CD8-positive, alpha-beta memory T cell (primary cell): Measurements from ENCODE around the gene MAST4. TPM values are rescaled to one million over a fixed set of nuclear protein-coding genes. Genes with fewer than 3 reads are reported as not detected.

Experiments used
- CTCF ChIA-PET: fragments of 350-600 bp; sonication (Branson Sonifier 250); formaldehyde crosslinking; loops from one replicate; lab custom pipeline; 2021; ENCODE audit warnings: antibody characterized with exemption; lab: Charles Lee
- POLR2A ChIA-PET: fragments of 350-600 bp; sonication (Branson Sonifier 250); formaldehyde crosslinking; loops from one replicate; lab custom pipeline; 2021; ENCODE audit warnings: antibody characterized with exemption; lab: Charles Lee
- DNase-seq, 5 donors: peaks; one replicate each; pipeline versions ENCODE4 v3.0.0 to v3.0.0-alpha.2; 2020 to 2022; ENCODE audit warnings: mixed read lengths in 1 of 5
- H3K27ac ChIP-seq: one replicate; pipeline ENCODE4 v1.7.0; 2013; ENCODE audit warnings: low read depth, mild to moderate bottlenecking, low read length, moderate library complexity
- H3K27me3 ChIP-seq: 2 replicates; pipeline ENCODE4 v1.7.0; 2013; ENCODE audit warnings: low read length, mild to moderate bottlenecking; ENCODE audit not compliant: insufficient read depth, poor library complexity, severe bottlenecking
- H3K36me3 ChIP-seq: 2 replicates; pipeline ENCODE4 v1.7.0; 2013; ENCODE audit warnings: mild to moderate bottlenecking, low read length, moderate library complexity; ENCODE audit not compliant: insufficient read depth
- H3K4me1 ChIP-seq: 2 replicates; pipeline ENCODE4 v1.7.0; 2013; ENCODE audit warnings: mild to moderate bottlenecking, low read length, moderate library complexity; ENCODE audit not compliant: insufficient read depth
- H3K4me3 ChIP-seq: 2 replicates; pipeline ENCODE4 v1.7.0; 2013; ENCODE audit warnings: mild to moderate bottlenecking, low read length
- H3K9me3 ChIP-seq: 2 replicates; pipeline ENCODE4 v1.7.0; 2013; ENCODE audit warnings: mild to moderate bottlenecking, low read length
- H3K27ac Mint-ChIP-seq, 8 donors: one replicate each; pipeline ENCODE4 v1.8.0; 2020 to 2021; ENCODE audit warnings: mixed read lengths in 8 of 8, mild to moderate bottlenecking in 6 of 8, inconsistent platforms in 3 of 8, moderate library complexity in 3 of 8
- H3K27me3 Mint-ChIP-seq, 2 donors: one replicate each; pipeline ENCODE4 v1.8.0; 2020 to 2021; ENCODE audit warnings: mixed read lengths in 2 of 2, mild to moderate bottlenecking in 1 of 2, moderate library complexity in 1 of 2
- H3K36me3 Mint-ChIP-seq, 3 donors: one replicate each; pipeline ENCODE4 v1.8.0; 2020 to 2021; ENCODE audit warnings: mixed read lengths in 3 of 3, inconsistent platforms in 1 of 3, mild to moderate bottlenecking in 1 of 3
- H3K4me1 Mint-ChIP-seq, 3 donors: one replicate each; pipeline ENCODE4 v1.8.0; 2020 to 2021; ENCODE audit warnings: mixed read lengths in 3 of 3, inconsistent platforms in 1 of 3, mild to moderate bottlenecking in 1 of 3
- H3K4me3 Mint-ChIP-seq, 7 donors: one replicate each; pipeline ENCODE4 v1.8.0; 2020 to 2021; ENCODE audit warnings: mixed read lengths in 7 of 7, mild to moderate bottlenecking in 6 of 7, moderate library complexity in 4 of 7, inconsistent platforms in 2 of 7
- H3K9me3 Mint-ChIP-seq, 5 donors: one replicate each; pipeline ENCODE4 v1.8.0; 2020 to 2022; ENCODE audit warnings: mixed read lengths in 5 of 5, mild to moderate bottlenecking in 3 of 5, moderate library complexity in 2 of 5, inconsistent platforms in 1 of 5
- polyA plus RNA-seq: library from polyadenylated mRNA; unstranded; fragments of 300-500 nt; fragmentation: Illumina TruSeq; gene quantifications from one replicate; pipeline ENCODE4 v1.2.3, GENCODE V29; 2021
- total RNA-seq, 2 experiments: library from RNA; stranded (reverse); gene quantifications; one replicate each; pipeline ENCODE4 v1.2.3, GENCODE V29; 2021

Gene MAST4
- total and polyA plus RNA-seq, 3 experiments from 2014 or later = 5.0 to 7.2 (median 6.5) TPM

- Histone ChIP-seq H3K9me3 (no peaks in the 10 kb centered on the region), H3K4me3 (no peak overlapping the region), H3K4me1 (no peaks in the 10 kb centered on the region), H3K27me3 (no peaks in the 10 kb centered on the region), H3K27ac (no peak overlapping the region), H3K36me3 (no peaks in the 10 kb centered on the region)
- Mint-ChIP-seq H3K4me3 (no peak overlapping the region), H3K27me3 (peaks cover 0 to 3% of the 10 kb centered on the region in 2 donors), H3K36me3 (peaks cover 5 to 8% (median 7%) of the 10 kb centered on the region in 3 donors), H3K4me1 (peaks cover 0 to 3% (median 0%) of the 10 kb centered on the region in 3 donors), H3K27ac (peak overlapping the region in 1 of 8 donors; percentile 0), H3K9me3 (no peaks in the 10 kb centered on the region)
- no peak for DNase-seq
- ChIA-PET CTCF (no interaction called here), POLR2A (no interaction called here)
These were observed 463.0 kb downstream of the MAST4 start for GRCh38 chr5:67058998-67059743.

DNA sequence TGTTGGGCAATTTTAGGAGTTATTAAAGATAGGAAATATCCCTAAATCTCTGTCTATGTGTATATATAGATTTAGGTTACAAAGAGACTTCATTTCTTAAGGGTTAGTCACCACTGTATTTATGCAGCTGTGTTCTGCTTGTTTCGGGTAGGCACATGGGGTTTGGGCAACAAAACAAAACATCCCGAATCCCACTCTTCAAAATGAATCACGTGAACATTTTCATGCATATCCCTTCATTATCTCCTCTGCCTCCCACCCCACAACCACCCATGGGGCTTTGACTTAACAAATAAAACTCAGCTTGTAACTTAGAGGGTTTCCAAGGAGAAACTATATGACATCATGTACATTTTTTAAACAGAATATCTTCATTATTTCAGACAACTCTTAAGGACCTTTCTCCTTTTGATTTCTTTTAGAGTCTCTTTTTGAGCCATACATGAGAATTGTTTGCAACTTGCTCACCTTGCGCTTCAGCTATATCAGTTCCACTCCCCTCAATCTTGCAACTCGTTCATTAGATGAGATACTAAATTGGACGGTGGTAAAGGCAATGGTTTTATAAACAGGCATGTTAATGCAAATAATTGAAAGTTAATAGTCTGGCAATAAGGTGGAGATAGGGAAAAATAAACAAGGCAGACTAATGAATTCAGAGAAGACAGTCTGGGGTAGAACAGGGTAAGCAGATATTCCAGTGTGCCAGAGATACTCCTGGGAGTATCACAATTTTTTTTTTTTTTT is 463.7 kb downstream of the MAST4 start:
- ChIA-PET POLR2A (no interaction called here), CTCF (no interaction called here)
- H3K4me3 Mint-ChIP-seq = no peak overlapping the region
- no peaks in the 10 kb centered on the region for H3K36me3 ChIP-seq
- H3K27ac Mint-ChIP-seq = no peak overlapping the region
- no peak overlapping the region for H3K4me3 ChIP-seq
- no peak overlapping the region for H3K27ac ChIP-seq
- H3K36me3 Mint-ChIP-seq = peaks cover 5 to 8% (median 7%) of the 10 kb centered on the region in 3 donors
- DNase-seq = no peak
- peaks cover 0 to 3% of the 10 kb centered on the region in 2 donors for H3K27me3 Mint-ChIP-seq
- no peaks in the 10 kb centered on the region for H3K4me1 ChIP-seq
- peaks cover 0 to 3% (median 0%) of the 10 kb centered on the region in 3 donors for H3K4me1 Mint-ChIP-seq
- H3K9me3 Mint-ChIP-seq = no peaks in the 10 kb centered on the region
- no peaks in the 10 kb centered on the region for H3K9me3 ChIP-seq
- no peaks in the 10 kb centered on the region for H3K27me3 ChIP-seq

- CTCF ChIA-PET = no interaction called here
These were observed 465.3 kb downstream of the MAST4 start for GRCh38 chr5:67061511-67061910.

GRCh38 chr5:67063055-67063454 is 466.9 kb downstream of the MAST4 start:
- no peaks in the 10 kb centered on the region for H3K9me3 ChIP-seq
- Mint-ChIP-seq H3K9me3 (no peaks in the 10 kb centered on the region), H3K36me3 (peaks cover 3 to 12% (median 9%) of the 10 kb centered on the region in 3 donors), H3K27me3 (peaks cover 0 to 3% of the 10 kb centered on the region in 2 donors), H3K4me3 (no peak overlapping the region), H3K4me1 (peaks cover 0 to 7% (median 6%) of the 10 kb centered on the region in 3 donors), H3K27ac (no peak overlapping the region)
- ChIA-PET POLR2A (no interaction called here), CTCF (no interaction called here)
- DNase-seq = no peak
- H3K4me3 ChIP-seq = no peak overlapping the region
- no peaks in the 10 kb centered on the region for H3K4me1 ChIP-seq
- H3K27ac ChIP-seq = no peak overlapping the region
- no peaks in the 10 kb centered on the region for H3K36me3 ChIP-seq
- no peaks in the 10 kb centered on the region for H3K27me3 ChIP-seq

More at GRCh38 chr5:67061511-67061910, 465.3 kb downstream of the MAST4 start:
- H3K27me3 Mint-ChIP-seq = peaks cover 0 to 3% of the 10 kb centered on the region in 2 donors
- no peak overlapping the region for H3K4me3 ChIP-seq
- H3K4me1 Mint-ChIP-seq = peaks cover 0 to 7% (median 6%) of the 10 kb centered on the region in 3 donors
- H3K4me1 ChIP-seq = no peaks in the 10 kb centered on the region
- H3K27ac Mint-ChIP-seq = no peak overlapping the region
- no peak overlapping the region for H3K4me3 Mint-ChIP-seq
- H3K9me3 ChIP-seq = no peaks in the 10 kb centered on the region
- H3K36me3 ChIP-seq = no peaks in the 10 kb centered on the region
- no peaks in the 10 kb centered on the region for H3K27me3 ChIP-seq
- H3K9me3 Mint-ChIP-seq = no peaks in the 10 kb centered on the region
- no peak for DNase-seq
- no peak overlapping the region for H3K27ac ChIP-seq
- H3K36me3 Mint-ChIP-seq = peaks cover 2 to 10% (median 8%) of the 10 kb centered on the region in 3 donors
- POLR2A ChIA-PET = no interaction called here

DNA sequence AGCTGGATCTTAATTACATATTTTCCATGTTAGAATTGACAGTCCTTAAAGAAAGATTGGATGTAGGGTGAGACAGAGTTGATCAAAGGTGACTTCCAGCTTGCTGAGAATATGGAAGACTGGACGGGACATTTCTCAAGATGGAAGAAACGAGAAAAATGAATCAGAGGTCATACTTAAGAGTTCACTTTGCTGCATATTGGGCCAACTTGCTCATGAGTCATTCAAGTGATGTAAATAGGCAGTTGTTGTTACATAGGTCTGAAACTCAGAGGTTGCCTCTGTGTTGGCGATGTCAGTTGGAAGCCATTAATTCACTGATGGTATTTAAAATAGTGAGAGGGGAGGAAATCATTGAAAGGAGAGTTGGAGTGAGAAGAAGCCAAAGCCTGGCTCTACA is 467.6 kb downstream of the MAST4 start:
- H3K27me3 Mint-ChIP-seq = peaks cover 0 to 3% of the 10 kb centered on the region in 2 donors

GRCh38 chr5:67065237-67065636 is 469.0 kb downstream of the MAST4 start:
- POLR2A ChIA-PET = no interaction called here
- Mint-ChIP-seq H3K9me3 (no peaks in the 10 kb centered on the region), H3K27ac (peak overlapping the region in 3 of 8 donors; percentile 14 to 60 (median 23)), H3K4me3 (no peak overlapping the region), H3K36me3 (peaks cover 3 to 14% (median 12%) of the 10 kb centered on the region in 3 donors), H3K4me1 (peaks cover 0 to 6% (median 5%) of the 10 kb centered on the region in 3 donors), H3K27me3 (peaks cover 0 to 3% of the 10 kb centered on the region in 2 donors)
- H3K4me3 ChIP-seq = no peak overlapping the region
- CTCF ChIA-PET = no interaction called here
- H3K27me3 ChIP-seq = no peaks in the 10 kb centered on the region
- DNase-seq = no peak
- no peaks in the 10 kb centered on the region for H3K4me1 ChIP-seq
- no peaks in the 10 kb centered on the region for H3K9me3 ChIP-seq
- no peak overlapping the region for H3K27ac ChIP-seq
- H3K36me3 ChIP-seq = no peaks in the 10 kb centered on the region

More for the DNA sequence above, 467.6 kb downstream of the MAST4 start:
- no peaks in the 10 kb centered on the region for H3K9me3 ChIP-seq
- Mint-ChIP-seq H3K27ac (peak overlapping the region in 1 of 8 donors; percentile 25), H3K9me3 (no peaks in the 10 kb centered on the region), H3K4me3 (no peak overlapping the region), H3K36me3 (peaks cover 3 to 14% (median 11%) of the 10 kb centered on the region in 3 donors), H3K4me1 (peaks cover 0 to 7% (median 6%) of the 10 kb centered on the region in 3 donors)
- H3K27ac ChIP-seq = no peak overlapping the region
- no peaks in the 10 kb centered on the region for H3K36me3 ChIP-seq
- H3K27me3 ChIP-seq = no peaks in the 10 kb centered on the region
- no peak overlapping the region for H3K4me3 ChIP-seq
- ChIA-PET POLR2A (no interaction called here), CTCF (no interaction called here)
- no peaks in the 10 kb centered on the region for H3K4me1 ChIP-seq
- DNase-seq = no peak

DNA sequence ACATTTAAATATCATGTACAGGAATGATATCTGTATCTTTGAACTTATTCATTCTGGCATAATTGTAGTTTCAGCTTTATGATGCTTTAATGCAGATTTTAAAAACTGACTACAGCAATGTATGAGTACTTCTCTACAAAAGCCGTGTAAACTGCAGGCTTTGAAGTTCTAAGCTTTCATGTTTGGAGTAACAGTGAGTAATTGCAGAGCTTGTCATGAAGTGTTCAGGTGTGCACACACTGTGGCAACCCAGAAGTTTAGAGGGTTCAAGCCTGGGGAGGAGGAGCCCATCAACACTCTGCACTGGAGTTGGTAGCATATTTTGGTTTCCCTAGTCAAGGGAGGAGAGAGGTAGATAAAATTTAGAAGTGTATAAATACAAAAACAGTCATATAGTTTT is 469.5 kb downstream of the MAST4 start:
- no peak overlapping the region for H3K4me3 Mint-ChIP-seq
- H3K36me3 Mint-ChIP-seq = peaks cover 3 to 14% (median 12%) of the 10 kb centered on the region in 3 donors
- H3K4me3 ChIP-seq = no peak overlapping the region
- H3K27me3 ChIP-seq = no peaks in the 10 kb centered on the region
- no peaks in the 10 kb centered on the region for H3K9me3 Mint-ChIP-seq
- H3K27ac Mint-ChIP-seq = no peak overlapping the region
- peaks cover 0 to 3% of the 10 kb centered on the region in 2 donors for H3K27me3 Mint-ChIP-seq
- H3K4me1 ChIP-seq = no peaks in the 10 kb centered on the region
- DNase-seq = no peak
- H3K27ac ChIP-seq = no peak overlapping the region
- CTCF ChIA-PET = no interaction called here
- POLR2A ChIA-PET = no interaction called here
- no peaks in the 10 kb centered on the region for H3K36me3 ChIP-seq
- H3K9me3 ChIP-seq = no peaks in the 10 kb centered on the region
- peaks cover 0 to 6% (median 5%) of the 10 kb centered on the region in 3 donors for H3K4me1 Mint-ChIP-seq

- Mint-ChIP-seq H3K27ac (no peak overlapping the region), H3K4me1 (peaks cover 0 to 6% (median 5%) of the 10 kb centered on the region in 3 donors), H3K9me3 (no peaks in the 10 kb centered on the region), H3K27me3 (peaks cover 0 to 3% of the 10 kb centered on the region in 2 donors), H3K4me3 (no peak overlapping the region), H3K36me3 (peaks cover 3 to 14% (median 11%) of the 10 kb centered on the region in 3 donors)
- H3K36me3 ChIP-seq = no peaks in the 10 kb centered on the region
- H3K4me1 ChIP-seq = no peaks in the 10 kb centered on the region
- no peak for DNase-seq
- CTCF ChIA-PET = no interaction called here
- no peaks in the 10 kb centered on the region for H3K27me3 ChIP-seq
- H3K9me3 ChIP-seq = no peaks in the 10 kb centered on the region
- no peak overlapping the region for H3K4me3 ChIP-seq
- POLR2A ChIA-PET = no interaction called here
- no peak overlapping the region for H3K27ac ChIP-seq
These were observed 470.6 kb downstream of the MAST4 start for GRCh38 chr5:67066815-67067214.
